Measurements from ENCODE around the gene SPINK1. TPM values are rescaled to one million over a fixed set of nuclear protein-coding genes. Genes with fewer than 3 reads are reported as not detected.

SPINK1 gene
- total and polyA plus RNA-seq, 2 of the 4 experiments (the other 2 are of a cell fraction), result not detected

DNA sequence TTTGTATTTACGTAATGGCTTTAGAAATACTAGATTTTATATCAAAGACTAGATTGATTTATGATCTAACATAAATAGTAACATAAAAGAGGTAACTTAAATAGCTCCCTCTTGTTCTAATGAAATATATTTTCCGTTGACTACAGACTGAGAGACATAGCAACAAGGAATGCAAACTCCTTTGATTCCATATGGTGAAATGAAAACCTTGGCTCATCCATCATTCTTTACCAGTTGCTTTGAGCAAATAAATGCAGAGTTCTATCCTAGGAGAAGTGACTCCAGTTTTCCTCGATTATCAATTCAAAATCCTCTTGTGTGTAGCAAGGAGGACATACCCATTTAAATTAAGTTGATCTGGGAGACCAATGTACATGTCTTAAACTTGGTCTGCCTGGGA is 31.0 kb downstream of the SPINK1 start:
- DNase-seq (no peak), ATAC-seq (ENCODE audit: low read depth) (no peak)
- Histone ChIP-seq H3K27me3 (ENCODE audit: control insufficient read depth, insufficient read depth, low read length) (no peaks in the 10 kb centered on the region), H3K4me1 (ENCODE audit: control insufficient read depth, insufficient read depth, low read length) (no peaks in the 10 kb centered on the region), H3K9ac (ENCODE audit: low read depth, low read length) (no peak overlapping the region), H4K8ac (ENCODE audit: low read depth in 2 of 2, low read length in 2 of 2) (no peak overlapping the region), H4K20me1 (ENCODE audit: insufficient read depth, low read length) (no peaks in the 10 kb centered on the region), H3K18ac (ENCODE audit: low read depth, low read length) (no peak overlapping the region), H3K56ac (ENCODE audit: extremely low read depth, insufficient read depth, low read length) (no peak overlapping the region), H3K36me3 (ENCODE audit: control insufficient read depth, insufficient read depth, low read length) (no peaks in the 10 kb centered on the region), H3K23ac (ENCODE audit: low read depth, low read length) (no peak overlapping the region), H3K9me1 (ENCODE audit: insufficient read depth, low read length) (no peaks in the 10 kb centered on the region), H3K9me3 (ENCODE audit: control insufficient read depth, insufficient read depth, low read length) (no peaks in the 10 kb centered on the region), H4K91ac (ENCODE audit: insufficient read depth, low read depth, low read length) (no peak overlapping the region), H3K14ac (replicated peaks; ENCODE audit: low read depth, low read length) (no peak overlapping the region), H2BK120ac (ENCODE audit: low read depth, low read length) (no peak overlapping the region), H3K4me2 (ENCODE audit: low read depth, low read length) (no peak overlapping the region), H3K27ac (ENCODE audit: insufficient read depth, low read length) (no peak overlapping the region), H2BK5ac (ENCODE audit: low read depth, low read length, poor library complexity, severe bottlenecking) (no peak overlapping the region), H3K79me1 (ENCODE audit: low read depth in 1 of 2, low read length in 2 of 2) (no peaks in the 10 kb centered on the region), H2AFZ (replicated peaks; ENCODE audit: low read length, poor library complexity) (no peak overlapping the region), H2BK15ac (ENCODE audit: low read depth, low read length) (no peak overlapping the region), H3K4ac (ENCODE audit: low read depth, low read length) (no peak overlapping the region), H3K4me3 (ENCODE audit: insufficient read depth, low read depth, low read length) (no peak overlapping the region), H2AK5ac (ENCODE audit: low read depth, low read length) (no peak overlapping the region), H2BK20ac (ENCODE audit: low read depth, low read length) (no peak overlapping the region), H2AK9ac (replicated peaks; ENCODE audit: low read depth, low read length, poor library complexity) (no peak overlapping the region), H4K5ac (ENCODE audit: low read depth, low read length) (no peak overlapping the region)
- ChIA-PET CTCF (no interaction called here), POLR2A (ENCODE audit: unreplicated experiment) (no interaction called here)
- no CpG with 5 or more reads among the region's 3 CpGs for WGBS, 2 experiments (ENCODE audit: extremely low coverage in 2 of 2, insufficient read length in 1 of 2)
- in situ Hi-C loops (cut with MboI; ENCODE audit: low sequenced_read_pairs) (no loop called here), dilution Hi-C loops (cut with HindIII; ENCODE audit: low sequenced_read_pairs, unreplicated experiment) (no loop called here), intact Hi-C loops (cut with micrococcal nuclease) (no loop called here)
- no peak for TF ChIP-seq RAD21 (IDR thresholded peaks at IDR 0.05; ENCODE audit: low read length)
- no peak for TF ChIP-seq RCOR1 (IDR thresholded peaks at IDR 0.05; ENCODE audit: insufficient replicate concordance, low read length)
- no peak for TF ChIP-seq CTCF (conservative IDR thresholded peaks at IDR 0.05; ENCODE audit: low read depth, low read length)
- no TSS peak for BruUV-seq (replicated peaks)
